ENCODE measurements around the gene CHD6. TPM values are rescaled to one million over a fixed set of nuclear protein-coding genes. Genes with fewer than 3 reads are reported as not detected.

The CHD6 gene
- total RNA-seq, 4 donors from 2014 or later = 32.5 to 37.7 (median 35.0) TPM

DNA sequence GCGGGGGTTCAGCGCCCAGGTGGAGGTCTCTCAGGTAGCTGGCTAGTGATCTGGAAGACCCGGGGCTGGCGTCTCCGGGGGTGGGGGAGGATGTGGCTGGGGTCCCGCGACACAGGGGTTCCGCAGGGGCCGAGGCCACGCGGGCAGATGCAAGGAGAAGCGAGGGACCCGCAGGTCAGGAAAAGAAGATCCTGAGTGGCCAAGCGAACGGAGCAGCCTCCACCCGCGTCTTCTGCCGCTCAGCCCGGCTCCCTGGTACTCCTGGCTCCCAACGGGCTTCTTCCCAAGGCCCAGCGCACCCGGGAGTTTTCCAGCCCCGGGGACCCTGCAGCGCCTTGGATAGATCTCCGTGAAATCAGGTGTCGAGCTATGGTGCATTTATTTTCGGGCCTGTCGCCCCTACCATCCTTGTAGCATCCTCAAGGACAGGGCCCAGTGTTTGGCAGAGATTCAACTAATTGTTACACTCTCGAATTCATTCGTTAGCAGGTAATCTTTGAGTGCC is 682 bp upstream of the CHD6 start:
- H3K27me3 ChIP-seq = no peaks in the 10 kb centered on the region
- H3K36me3 ChIP-seq = no peaks in the 10 kb centered on the region
- intact Hi-C loops (cut with DNase I) = loop anchor here (5.0 kb wide), 1 partner anchor 73 kb away; no protein-coding TSS in a partner anchor
- TF ChIP-seq POLR2A (IDR thresholded peaks at IDR 0.05; ENCODE audit: low read depth) = no peak
- TF ChIP-seq EP300 (IDR thresholded peaks at IDR 0.05) = no peak
- TF ChIP-seq POLR2AphosphoS5 (IDR thresholded peaks at IDR 0.05) = no peak
- TF ChIP-seq, protein P1, sequence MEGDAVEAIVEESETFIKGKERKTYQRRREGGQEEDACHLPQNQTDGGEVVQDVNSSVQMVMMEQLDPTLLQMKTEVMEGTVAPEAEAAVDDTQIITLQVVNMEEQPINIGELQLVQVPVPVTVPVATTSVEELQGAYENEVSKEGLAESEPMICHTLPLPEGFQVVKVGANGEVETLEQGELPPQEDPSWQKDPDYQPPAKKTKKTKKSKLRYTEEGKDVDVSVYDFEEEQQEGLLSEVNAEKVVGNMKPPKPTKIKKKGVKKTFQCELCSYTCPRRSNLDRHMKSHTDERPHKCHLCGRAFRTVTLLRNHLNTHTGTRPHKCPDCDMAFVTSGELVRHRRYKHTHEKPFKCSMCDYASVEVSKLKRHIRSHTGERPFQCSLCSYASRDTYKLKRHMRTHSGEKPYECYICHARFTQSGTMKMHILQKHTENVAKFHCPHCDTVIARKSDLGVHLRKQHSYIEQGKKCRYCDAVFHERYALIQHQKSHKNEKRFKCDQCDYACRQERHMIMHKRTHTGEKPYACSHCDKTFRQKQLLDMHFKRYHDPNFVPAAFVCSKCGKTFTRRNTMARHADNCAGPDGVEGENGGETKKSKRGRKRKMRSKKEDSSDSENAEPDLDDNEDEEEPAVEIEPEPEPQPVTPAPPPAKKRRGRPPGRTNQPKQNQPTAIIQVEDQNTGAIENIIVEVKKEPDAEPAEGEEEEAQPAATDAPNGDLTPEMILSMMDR (IDR thresholded peaks at IDR 0.05) = no peak
- DNase-seq (ENCODE audit: extremely low spot score) = no peak
- WGBS = 12% methylated on average over 17 of the region's 30 CpGs
- peak overlapping the region; percentile 71 to 96 (median 80) for H3K4me3 ChIP-seq
- H3K4me1 ChIP-seq = peaks cover 22 to 45% (median 36%) of the 10 kb centered on the region in 4 donors
- peak overlapping the region; percentile 82 to 89 (median 86) for H3K27ac ChIP-seq (replicated peaks in 1 of 4)
- H3K9me3 ChIP-seq = no peaks in the 10 kb centered on the region

DNA sequence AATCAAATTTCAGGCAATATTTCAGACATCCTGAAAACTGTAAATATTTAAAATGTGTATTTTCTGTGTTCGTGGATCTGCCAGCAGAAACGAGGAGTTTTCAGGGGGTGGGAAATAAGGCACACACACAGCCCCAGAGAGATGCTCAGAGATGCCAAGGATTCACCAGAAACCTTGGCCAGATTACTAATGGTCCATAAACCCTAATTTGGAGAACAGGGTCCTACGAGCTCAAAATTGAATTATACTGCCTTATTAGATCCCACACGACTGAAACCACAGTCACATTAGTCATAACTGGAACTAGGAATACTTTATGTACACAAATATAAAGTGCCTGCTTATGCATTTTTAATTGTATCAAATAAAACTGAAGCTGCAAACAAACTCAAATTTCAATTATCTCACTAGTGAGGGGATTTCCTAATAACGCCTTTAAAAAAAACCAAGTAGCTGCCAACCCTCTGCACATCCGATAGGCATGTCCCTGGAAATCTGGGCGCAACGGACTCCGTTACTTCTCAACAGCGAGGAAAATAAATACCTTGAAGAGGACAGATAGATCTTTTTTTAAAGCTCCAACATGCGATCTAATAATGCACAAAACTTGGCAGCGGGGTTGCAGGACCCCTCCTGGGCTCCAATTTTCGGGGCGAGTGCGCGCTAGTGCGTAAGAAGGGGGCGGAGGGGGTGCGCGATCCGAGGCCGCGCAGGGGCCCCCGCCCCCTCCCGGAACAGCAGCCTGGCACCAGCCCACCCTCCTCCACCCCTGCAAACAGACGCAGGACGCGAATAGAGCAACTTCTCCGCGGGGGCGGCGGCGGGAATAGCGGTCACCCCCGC is 897 bp downstream of the CHD6 start:
- peak overlapping the region; percentile 71 to 96 (median 80) for H3K4me3 ChIP-seq
- intact Hi-C loops (cut with DNase I) = loop anchor here (5.0 kb wide), 1 partner anchor 75 kb away; no protein-coding TSS in a partner anchor
- H3K9me3 ChIP-seq = no peaks in the 10 kb centered on the region
- 5% methylated on average over 14 of the region's 35 CpGs for WGBS
- no peak for DNase-seq (ENCODE audit: extremely low spot score)
- no peaks in the 10 kb centered on the region for H3K36me3 ChIP-seq
- no peak for TF ChIP-seq POLR2AphosphoS5 (IDR thresholded peaks at IDR 0.05)
- TF ChIP-seq POLR2A (IDR thresholded peaks at IDR 0.05; ENCODE audit: low read depth) = no peak
- no peak for TF ChIP-seq EP300 (IDR thresholded peaks at IDR 0.05)
- TF ChIP-seq, protein P1 (IDR thresholded peaks at IDR 0.05) = no peak
- no peaks in the 10 kb centered on the region for H3K27me3 ChIP-seq
- peak overlapping the region; percentile 79 to 89 (median 82) for H3K27ac ChIP-seq (replicated peaks in 1 of 4)
- H3K4me1 ChIP-seq = peaks cover 22 to 58% (median 42%) of the 10 kb centered on the region in 4 donors

DNA sequence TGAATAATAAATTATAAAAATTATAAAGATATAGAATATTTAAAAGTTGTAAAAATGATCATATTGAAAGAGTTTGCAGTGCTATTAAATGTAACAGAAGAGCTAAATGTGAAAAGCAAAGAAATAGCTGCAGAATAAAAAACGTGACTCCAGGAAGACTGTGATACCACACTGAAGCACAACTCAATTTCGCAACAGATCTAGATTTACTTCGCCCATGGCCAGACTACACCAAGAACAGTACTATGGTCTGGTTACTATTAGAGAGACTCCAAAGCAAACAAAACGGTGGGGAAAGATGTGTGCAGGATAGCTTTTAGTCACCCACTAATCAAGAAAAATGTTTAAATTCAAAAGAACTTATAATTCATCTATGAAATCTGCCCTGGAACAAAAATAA is 1.9 kb downstream of the CHD6 start:
- peaks cover 27 to 61% (median 48%) of the 10 kb centered on the region in 4 donors for H3K4me1 ChIP-seq
- intact Hi-C loops (cut with DNase I) = loop anchor here (5.0 kb wide), 1 partner anchor 76 kb away; no protein-coding TSS in a partner anchor
- 47% methylated on average over 4 of the region's 4 CpGs for whole genome bisulfite sequencing
- H3K9me3 ChIP-seq = no peaks in the 10 kb centered on the region
- DNase-seq (ENCODE audit: extremely low spot score) = no peak
- TF ChIP-seq POLR2A (IDR thresholded peaks at IDR 0.05; ENCODE audit: low read depth) (no peak), POLR2AphosphoS5 (IDR thresholded peaks at IDR 0.05) (no peak), EP300 (IDR thresholded peaks at IDR 0.05) (no peak)
- TF ChIP-seq, protein P1 (IDR thresholded peaks at IDR 0.05) = no peak
- peak overlapping the region in 1 of 4 donors; percentile 80 for H3K4me3 ChIP-seq
- H3K27me3 ChIP-seq = no peaks in the 10 kb centered on the region
- no peaks in the 10 kb centered on the region for H3K36me3 ChIP-seq
- no peak overlapping the region for H3K27ac ChIP-seq (replicated peaks in 1 of 4)

DNA sequence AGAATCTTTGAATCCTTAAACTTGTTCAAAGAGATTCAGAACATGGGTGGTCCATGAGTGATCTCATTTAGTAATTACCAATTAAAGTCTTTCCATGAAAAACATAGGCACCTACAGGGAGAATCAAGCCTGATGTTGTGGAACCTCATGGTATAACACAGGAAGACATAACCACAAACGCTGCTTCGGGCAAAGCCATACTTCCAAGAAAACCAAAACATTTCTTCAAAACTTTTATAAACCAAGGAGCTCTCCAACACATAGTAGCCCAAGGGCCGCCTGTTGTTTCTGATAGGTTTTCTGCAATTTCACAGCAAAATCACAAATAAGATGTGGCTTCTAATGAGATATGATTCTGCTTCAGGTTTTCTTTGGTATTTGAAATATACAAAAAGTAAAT is 2.5 kb downstream of the CHD6 start:
- TF ChIP-seq POLR2AphosphoS5 (IDR thresholded peaks at IDR 0.05) = no peak
- TF ChIP-seq, protein P1 (IDR thresholded peaks at IDR 0.05) = no peak
- no peak for TF ChIP-seq EP300 (IDR thresholded peaks at IDR 0.05)
- no peak for TF ChIP-seq POLR2A (IDR thresholded peaks at IDR 0.05; ENCODE audit: low read depth)
- intact Hi-C loops (cut with DNase I) = loop anchor here (5.0 kb wide), 1 partner anchor 77 kb away; no protein-coding TSS in a partner anchor
- DNase-seq (ENCODE audit: extremely low spot score) = no peak
- 68% methylated on average over 3 of the region's 3 CpGs for WGBS
- H3K27me3 ChIP-seq = no peaks in the 10 kb centered on the region
- H3K4me1 ChIP-seq = peaks cover 27 to 62% (median 48%) of the 10 kb centered on the region in 4 donors
- H3K9me3 ChIP-seq = no peaks in the 10 kb centered on the region
- no peak overlapping the region for H3K27ac ChIP-seq (replicated peaks in 1 of 4)
- no peak overlapping the region for H3K4me3 ChIP-seq
- H3K36me3 ChIP-seq = no peaks in the 10 kb centered on the region

All from esophagus muscularis mucosa (tissue), 4 donors.